Endothelial cell of umbilical vein (primary cell): ENCODE data around the gene APBA2. TPM values are rescaled to one million over a fixed set of nuclear protein-coding genes. Genes with fewer than 3 reads are reported as not detected.

Experiments used
- BruUV-seq: library from RNA; stranded (reverse); fragments of 400-500 nt; replicated peaks from 2 replicates; lab custom pipeline; 2021; lab: Mats Ljungman, UMichigan
- CTCF ChIA-PET: fragments of 300-600, 350-600 bp; sonication (Branson Sonifier 250); formaldehyde crosslinking; loops from one replicate; lab custom pipeline; 2021; ENCODE audit warnings: antibody characterized with exemption, inconsistent platforms; lab: Charles Lee
- POLR2A ChIA-PET: fragments of 300-600, 350-600 bp; sonication (Branson Sonifier 250); formaldehyde crosslinking; loops from one replicate; lab custom pipeline; 2021; ENCODE audit warnings: antibody characterized with exemption, inconsistent platforms; lab: Charles Lee
- DNase-seq: peaks from one replicate; pipeline ENCODE4 v3.0.0-alpha.2; 2011; ENCODE audit warnings: low read depth, low spot score
- FAIRE-seq: peaks from 2 replicates; lab custom pipeline; 2011; peaks lifted over from hg19 to GRCh38; lab: Jason Lieb, UNC
- H2AFZ ChIP-seq: 2 replicates; pipeline ENCODE4 v1.6.0; 2012; ENCODE audit warnings: low read depth, low read length, control low read depth, inconsistent platforms
- H3K27ac ChIP-seq: 2 replicates; pipeline ENCODE4 v1.5.1; 2011; ENCODE audit warnings: low read depth, mild to moderate bottlenecking, control low read depth, low read length, moderate library complexity; ENCODE audit not compliant: insufficient read depth
- H3K27me3 ChIP-seq, 2 experiments: 2 replicates each; pipeline versions ENCODE4 v1.6.0 to v1.6.1; 2011; ENCODE audit warnings: low read length in 2 of 2, mixed read lengths in 1 of 2; ENCODE audit not compliant: control insufficient read depth in 2 of 2, insufficient read depth in 2 of 2
- H3K36me3 ChIP-seq, 2 experiments: 2 replicates in 1 of 2; 3 replicates in 1 of 2; pipeline ENCODE4 v1.5.1; 2011; ENCODE audit warnings: low read length in 2 of 2, mild to moderate bottlenecking in 1 of 2, moderate library complexity in 1 of 2; ENCODE audit not compliant: control insufficient read depth in 2 of 2, insufficient read depth in 2 of 2; ENCODE audit errors: extremely low read depth in 1 of 2
- H3K4me1 ChIP-seq: 3 replicates; pipeline ENCODE4 v1.5.1; 2011; ENCODE audit warnings: mild to moderate bottlenecking, low read length; ENCODE audit not compliant: control insufficient read depth, insufficient read depth; ENCODE audit errors: extremely low read depth
- H3K4me2 ChIP-seq: 2 replicates; pipeline ENCODE4 v1.6.1; 2011; ENCODE audit warnings: low read length, control low read depth, mixed read lengths; ENCODE audit not compliant: insufficient read depth
- H3K4me3 ChIP-seq, 3 experiments: fragments of 200-600 bp in 1 of 3; sonication (generic), shearing (Covaris generic) in 1 of 3; replicated peaks in 1 of 3; 2 replicates each; pipeline ENCODE4 v1.5.1; 2011 to 2016; ENCODE audit warnings: control low read depth in 3 of 3, low read length in 3 of 3, mild to moderate bottlenecking in 2 of 3, inconsistent platforms in 1 of 3, low read depth in 1 of 3, moderate library complexity in 1 of 3; ENCODE audit not compliant: insufficient read depth in 1 of 3
- H3K79me2 ChIP-seq: 2 replicates; pipeline ENCODE4 v1.6.0; 2012; ENCODE audit warnings: low read length, inconsistent platforms; ENCODE audit not compliant: control insufficient read depth, insufficient read depth
- H3K9ac ChIP-seq: replicated peaks from 2 replicates; pipeline ENCODE3; 2011; ENCODE audit warnings: low read length, control low read depth; ENCODE audit not compliant: insufficient read depth; ENCODE audit errors: extremely low read depth
- H3K9me1 ChIP-seq: replicated peaks from 3 replicates; pipeline ENCODE4 v1.6.0; 2011; ENCODE audit warnings: mild to moderate bottlenecking, low read length; ENCODE audit not compliant: control insufficient read depth, insufficient read depth; ENCODE audit errors: extremely low read depth
- H3K9me3 ChIP-seq: replicated peaks from 2 replicates; pipeline ENCODE4 v1.5.1; 2012; ENCODE audit warnings: low read length, inconsistent platforms; ENCODE audit not compliant: control insufficient read depth, insufficient read depth
- H4K20me1 ChIP-seq: replicated peaks from 2 replicates; pipeline ENCODE3; 2011; ENCODE audit warnings: mild to moderate bottlenecking, low read length; ENCODE audit not compliant: control insufficient read depth, insufficient read depth; ENCODE audit errors: extremely low read depth
- EZH2 ChIP-seq: IDR thresholded peaks from 2 replicates; pipeline ENCODE4 v1.6.1; 2012; ENCODE audit warnings: borderline replicate concordance, low read depth, mild to moderate bottlenecking, moderate library complexity, low read length, inconsistent platforms; ENCODE audit not compliant: severe bottlenecking
- FOS ChIP-seq: IDR thresholded peaks from 2 replicates; pipeline ENCODE4 v1.6.1; 2011; ENCODE audit warnings: mild to moderate bottlenecking, low read length, moderate library complexity, borderline replicate concordance; ENCODE audit not compliant: insufficient read depth
- GATA2 ChIP-seq: IDR thresholded peaks from 2 replicates; pipeline ENCODE4 v1.7.0; 2011; ENCODE audit warnings: low read depth, mild to moderate bottlenecking, moderate library complexity, mixed read lengths, low read length; ENCODE audit not compliant: insufficient read length, insufficient read depth
- JUN ChIP-seq: IDR thresholded peaks from 2 replicates; pipeline ENCODE4 v1.6.1; 2011; ENCODE audit warnings: borderline replicate concordance, low read depth; ENCODE audit not compliant: insufficient read length, insufficient read depth
- MAX ChIP-seq: IDR thresholded peaks from 2 replicates; pipeline ENCODE4 v1.6.1; 2011; ENCODE audit not compliant: insufficient read depth, insufficient read length
- MYC ChIP-seq: IDR thresholded peaks from one replicate; pipeline ENCODE4 v1.6.1; 2011; ENCODE audit warnings: mild to moderate bottlenecking, low read depth, low read length
- POLR2A ChIP-seq: IDR thresholded peaks from 2 replicates; pipeline ENCODE4 v1.6.1; 2012; ENCODE audit warnings: low read depth, mild to moderate bottlenecking, control low read depth, low read length
- POLR2AphosphoS5 ChIP-seq: IDR thresholded peaks from 2 replicates; pipeline ENCODE4 v1.6.1; 2012; ENCODE audit warnings: low read depth, mild to moderate bottlenecking, control low read depth, low read length, moderate library complexity; ENCODE audit not compliant: insufficient read depth
- dilution Hi-C: fragments of 300-500 bp; cut with MboI; formaldehyde crosslinking; loops from one replicate; pipeline ENCODE4 v1.15.0; 2019; ENCODE audit warnings: low sequenced_read_pairs; ENCODE audit not compliant: extremely low pct_ligation_motif_present
- intact Hi-C: fragments of 100-400 bp; cut with micrococcal nuclease; formaldehyde crosslinking; loops from one replicate; pipeline ENCODE4 v1.10.0; 2022
- polyA plus RNA-seq, 4 experiments: library from polyadenylated mRNA; depleted of rRNA in 3 of 4; stranded (reverse) in 3 of 4; unstranded in 1 of 4; fragments of >200 nt; gene quantifications; 2 replicates each; pipeline versions ENCODE4 v1.2.1 to v1.2.3, GENCODE V29; 2011 to 2012; ENCODE audit warnings: missing spikeins in 1 of 4
- total RNA-seq: library from RNA; stranded (reverse); gene quantifications from 2 replicates; pipeline ENCODE4 v1.2.3, GENCODE V29; 2021
- TF ChIP-seq, protein P1 (sequence below), 2 donors: IDR thresholded peaks; 1 replicate in 1 of 2; 2 replicates in 1 of 2; pipeline ENCODE4 v1.5.1; 2011; ENCODE audit warnings: low read length in 2 of 2, mild to moderate bottlenecking in 2 of 2, moderate library complexity in 2 of 2, control low read depth in 1 of 2, inconsistent platforms in 1 of 2, low read depth in 1 of 2; ENCODE audit not compliant: insufficient read depth in 1 of 2; ENCODE audit errors: extremely low read depth in 1 of 2

The APBA2 gene
- total and polyA plus RNA-seq, 2 donors (not counting 3 experiments of a cell fraction or from before 2014, with no cell fraction given) = 5.7 to 11.1 TPM

DNA sequence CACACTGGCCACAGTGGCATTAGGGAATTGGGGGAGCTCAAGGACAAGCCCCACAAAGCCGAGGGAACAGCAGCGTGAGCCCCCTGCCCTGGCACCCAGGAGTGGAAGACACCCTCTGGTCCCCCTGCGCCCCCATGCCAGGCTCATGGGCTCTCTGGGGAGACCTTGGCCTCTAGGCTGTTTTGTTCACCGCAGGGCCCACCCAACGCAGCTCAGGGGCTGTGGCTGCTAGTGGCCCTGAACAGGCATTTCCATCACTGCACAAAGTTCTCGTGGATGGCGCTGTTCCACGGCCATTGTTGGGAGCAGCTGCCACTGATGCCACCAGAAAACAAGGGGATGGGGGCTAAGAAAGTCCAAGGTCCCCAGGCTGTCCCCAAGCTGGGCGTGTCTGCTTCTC lies 236.1 kb downstream of the APBA2 start:
- H3K79me2 ChIP-seq = no peaks in the 10 kb centered on the region

More for the DNA sequence above, 236.1 kb downstream of the APBA2 start:
- H3K4me3 ChIP-seq = no peak overlapping the region
- H3K9me3 ChIP-seq = no peaks in the 10 kb centered on the region
- H3K27ac ChIP-seq = no peak overlapping the region
- DNase-seq (no peak), FAIRE-seq (no peak)
- no peak overlapping the region for H3K4me2 ChIP-seq
- H3K27me3 ChIP-seq = no peaks in the 10 kb centered on the region
- dilution Hi-C loops = no loop called here
- H3K9ac ChIP-seq = no peak overlapping the region
- H3K9me1 ChIP-seq = no peaks in the 10 kb centered on the region
- TF ChIP-seq POLR2A (no peak), MYC (no peak), JUN (no peak), GATA2 (no peak), POLR2AphosphoS5 (no peak), MAX (no peak), EZH2 (no peak), FOS (no peak)
- TF ChIP-seq, protein P1, sequence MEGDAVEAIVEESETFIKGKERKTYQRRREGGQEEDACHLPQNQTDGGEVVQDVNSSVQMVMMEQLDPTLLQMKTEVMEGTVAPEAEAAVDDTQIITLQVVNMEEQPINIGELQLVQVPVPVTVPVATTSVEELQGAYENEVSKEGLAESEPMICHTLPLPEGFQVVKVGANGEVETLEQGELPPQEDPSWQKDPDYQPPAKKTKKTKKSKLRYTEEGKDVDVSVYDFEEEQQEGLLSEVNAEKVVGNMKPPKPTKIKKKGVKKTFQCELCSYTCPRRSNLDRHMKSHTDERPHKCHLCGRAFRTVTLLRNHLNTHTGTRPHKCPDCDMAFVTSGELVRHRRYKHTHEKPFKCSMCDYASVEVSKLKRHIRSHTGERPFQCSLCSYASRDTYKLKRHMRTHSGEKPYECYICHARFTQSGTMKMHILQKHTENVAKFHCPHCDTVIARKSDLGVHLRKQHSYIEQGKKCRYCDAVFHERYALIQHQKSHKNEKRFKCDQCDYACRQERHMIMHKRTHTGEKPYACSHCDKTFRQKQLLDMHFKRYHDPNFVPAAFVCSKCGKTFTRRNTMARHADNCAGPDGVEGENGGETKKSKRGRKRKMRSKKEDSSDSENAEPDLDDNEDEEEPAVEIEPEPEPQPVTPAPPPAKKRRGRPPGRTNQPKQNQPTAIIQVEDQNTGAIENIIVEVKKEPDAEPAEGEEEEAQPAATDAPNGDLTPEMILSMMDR (IDR thresholded peaks at IDR 0.05; ENCODE audit: extremely low read depth in 1 of 2, insufficient read depth in 1 of 2, low read depth in 1 of 2, low read length in 2 of 2) = no peak
- H4K20me1 ChIP-seq = no peaks in the 10 kb centered on the region
- intact Hi-C loops = no loop called here
- H3K36me3 ChIP-seq = no peaks in the 10 kb centered on the region
- no TSS peak for BruUV-seq
- no peaks in the 10 kb centered on the region for H3K4me1 ChIP-seq
- CTCF ChIA-PET = interaction anchor here (1.1 to 1.7 kb wide), 2 partner anchors 18 to 20 kb away, joined by 6 to 20 read pairs; no protein-coding TSS in a partner anchor
- POLR2A ChIA-PET = no interaction called here
- H2AFZ ChIP-seq = no peak overlapping the region
